HEK293 (cell line): ENCODE measurements around the gene MAGI2.
"Not testable (repeated sequence)": the region's sequence is repeated elsewhere in the genome, so short reads cannot be mapped to it uniquely, and the experiment has no call there.

Experiments used
- CTCF ChIA-PET: fragments of 350-600 bp; formaldehyde crosslinking; extraction: SDS; loops from one replicate; lab custom pipeline; 2021; ENCODE audit warnings: antibody characterized with exemption; lab: Yijun Ruan, JAX
- POLR2A ChIA-PET: fragments of 300-600 bp; formaldehyde crosslinking; extraction: SDS; loops from one replicate; lab custom pipeline; 2020; ENCODE audit warnings: antibody characterized with exemption, inconsistent platforms; lab: Yijun Ruan, JAX
- H3K27ac ChIP-seq: fragments of 200-500 bp; sonication (Bioruptor generic); 2 replicates; pipeline ENCODE4 v1.5.1; 2014; ENCODE audit warnings: low read depth, low read length, control low read depth, inconsistent platforms; ENCODE audit errors: extremely low read depth
- H3K36me3 ChIP-seq, 2 experiments: fragments of 200-500 bp in 1 of 2; sonication (Bioruptor generic) in 1 of 2; 1 replicate in 1 of 2; 2 replicates in 1 of 2; pipeline ENCODE4 v1.5.1; 2014 to 2017; ENCODE audit warnings: inconsistent platforms in 2 of 2, low read length in 2 of 2; ENCODE audit not compliant: control insufficient read depth in 2 of 2, insufficient read depth in 1 of 2
- H3K4me1 ChIP-seq: fragments of 200-500 bp; sonication (Bioruptor generic); 2 replicates; pipeline ENCODE4 v1.5.1; 2014; ENCODE audit warnings: mild to moderate bottlenecking, low read length, inconsistent platforms; ENCODE audit not compliant: control insufficient read depth, insufficient read depth
- H3K4me3 ChIP-seq: 2 replicates; pipeline ENCODE4 v1.5.1; 2011; ENCODE audit warnings: low read depth, mild to moderate bottlenecking, control low read depth, low read length, moderate library complexity
- H3K9me3 ChIP-seq: fragments of 200-500 bp; sonication (Bioruptor generic); 2 replicates; pipeline ENCODE4 v1.5.1; 2014; ENCODE audit warnings: low read depth, low read length, inconsistent platforms; ENCODE audit not compliant: control insufficient read depth, insufficient read depth
- HOXC10 ChIP-seq: sonication (generic); formaldehyde crosslinking; IDR thresholded peaks from 2 replicates; pipeline ENCODE4 v1.8.1; 2023; ENCODE audit warnings: mild to moderate bottlenecking, missing genetic modification reagents
- IKZF3 ChIP-seq: fragments of 450-650 bp; IDR thresholded peaks from 2 replicates; pipeline ENCODE4 v1.5.0; 2018; ENCODE audit warnings: missing biosample characterization, mild to moderate bottlenecking, missing genetic modification characterization, moderate library complexity
- KLF9 ChIP-seq: fragments of 450-650 bp; formaldehyde crosslinking; IDR thresholded peaks from 2 replicates; pipeline ENCODE4 v1.5.1; 2016; ENCODE audit warnings: missing biosample characterization, missing genetic modification characterization, low read depth
- SCRT2 ChIP-seq: fragments of 450-650 bp; formaldehyde crosslinking; IDR thresholded peaks from 2 replicates; pipeline ENCODE4 v1.5.1; 2016; ENCODE audit warnings: missing biosample characterization, missing genetic modification characterization
- SP2 ChIP-seq: fragments of 450-650 bp; formaldehyde crosslinking; IDR thresholded peaks from 2 replicates; pipeline ENCODE4 v1.5.1; 2016; ENCODE audit warnings: missing biosample characterization, missing genetic modification characterization
- SP3 ChIP-seq: fragments of 450-650 bp; formaldehyde crosslinking; IDR thresholded peaks from 2 replicates; pipeline ENCODE4 v1.5.1; 2016; ENCODE audit warnings: missing biosample characterization, missing genetic modification characterization
- ZBTB8A ChIP-seq: fragments of 450-650 bp; formaldehyde crosslinking; IDR thresholded peaks from 2 replicates; pipeline ENCODE4 v1.5.1; 2016; ENCODE audit warnings: missing biosample characterization, missing genetic modification characterization
- ZFP69B ChIP-seq: fragments of 450-650 bp; formaldehyde crosslinking; IDR thresholded peaks from 2 replicates; pipeline ENCODE4 v1.5.1; 2016; ENCODE audit warnings: missing biosample characterization, missing genetic modification characterization
- ZNF112 ChIP-seq: fragments of 450-650 bp; formaldehyde crosslinking; IDR thresholded peaks from 2 replicates; pipeline ENCODE4 v1.5.0; 2017; ENCODE audit warnings: missing biosample characterization, missing genetic modification characterization
- ZNF155 ChIP-seq: fragments of 450-650 bp; formaldehyde crosslinking; IDR thresholded peaks from 2 replicates; pipeline ENCODE4 v1.5.1; 2016; ENCODE audit warnings: missing biosample characterization, missing genetic modification characterization
- ZNF175 ChIP-seq: fragments of 450-650 bp; formaldehyde crosslinking; IDR thresholded peaks from 2 replicates; pipeline ENCODE4 v1.5.1; 2016; ENCODE audit warnings: missing biosample characterization, missing genetic modification characterization
- ZNF239 ChIP-seq: fragments of 450-650 bp; formaldehyde crosslinking; IDR thresholded peaks from 2 replicates; pipeline ENCODE4 v1.5.1; 2016; ENCODE audit warnings: missing biosample characterization, missing genetic modification characterization
- ZNF248 ChIP-seq: fragments of 450-650 bp; formaldehyde crosslinking; IDR thresholded peaks from 2 replicates; pipeline ENCODE4 v1.5.1; 2017; ENCODE audit warnings: missing biosample characterization, missing genetic modification characterization
- ZNF391 ChIP-seq: fragments of 450-650 bp; formaldehyde crosslinking; IDR thresholded peaks from 2 replicates; pipeline ENCODE4 v1.5.1; 2016; ENCODE audit warnings: low read depth, missing biosample characterization, missing genetic modification characterization, borderline replicate concordance
- ZNF561 ChIP-seq: fragments of 450-650 bp; IDR thresholded peaks from 2 replicates; pipeline ENCODE4 v1.5.1; 2018; ENCODE audit warnings: missing biosample characterization, missing genetic modification characterization, borderline replicate concordance
- ZNF596 ChIP-seq: fragments of 450-650 bp; IDR thresholded peaks from 2 replicates; pipeline ENCODE4 v1.5.0; 2018; ENCODE audit warnings: missing biosample characterization, mild to moderate bottlenecking, missing genetic modification characterization, moderate library complexity
- ZNF600 ChIP-seq: fragments of 450-650 bp; formaldehyde crosslinking; IDR thresholded peaks from 2 replicates; pipeline ENCODE4 v1.5.1; 2016; ENCODE audit warnings: missing biosample characterization, missing genetic modification characterization
- ZNF621 ChIP-seq: fragments of 450-650 bp; formaldehyde crosslinking; IDR thresholded peaks from 2 replicates; pipeline ENCODE4 v1.5.1; 2017; ENCODE audit warnings: missing biosample characterization, missing genetic modification characterization
- ZNF624 ChIP-seq: fragments of 450-650 bp; formaldehyde crosslinking; IDR thresholded peaks from 2 replicates; pipeline ENCODE4 v1.5.1; 2017; ENCODE audit warnings: missing biosample characterization, missing genetic modification characterization
- ZNF629 ChIP-seq: fragments of 450-650 bp; formaldehyde crosslinking; IDR thresholded peaks from 2 replicates; pipeline ENCODE4 v1.5.1; 2017; ENCODE audit warnings: missing biosample characterization, missing genetic modification characterization
- ZNF677 ChIP-seq: fragments of 450-650 bp; IDR thresholded peaks from 2 replicates; pipeline ENCODE4 v1.5.0; 2018; ENCODE audit warnings: missing biosample characterization, mild to moderate bottlenecking, missing genetic modification characterization, moderate library complexity
- ZNF776 ChIP-seq: fragments of 450-650 bp; formaldehyde crosslinking; IDR thresholded peaks from 2 replicates; pipeline ENCODE4 v1.5.0; 2017; ENCODE audit warnings: missing biosample characterization, missing genetic modification characterization, borderline replicate concordance
- TF ChIP-seq, protein P1 (sequence below): fragments of 450-650 bp; formaldehyde crosslinking; IDR thresholded peaks from 2 replicates; pipeline ENCODE4 v1.5.1; 2016; ENCODE audit warnings: missing biosample characterization, missing genetic modification characterization, borderline replicate concordance
- TF ChIP-seq, protein P2 (sequence below): fragments of 450-650 bp; formaldehyde crosslinking; IDR thresholded peaks from 2 replicates; pipeline ENCODE4 v1.5.1; 2016; ENCODE audit warnings: missing biosample characterization, missing genetic modification characterization
- TF ChIP-seq, protein P3 (sequence below): fragments of 450-650 bp; formaldehyde crosslinking; IDR thresholded peaks from 2 replicates; pipeline ENCODE4 v1.5.1; 2016; ENCODE audit warnings: missing biosample characterization, missing genetic modification characterization, low read depth

Gene MAGI2

DNA sequence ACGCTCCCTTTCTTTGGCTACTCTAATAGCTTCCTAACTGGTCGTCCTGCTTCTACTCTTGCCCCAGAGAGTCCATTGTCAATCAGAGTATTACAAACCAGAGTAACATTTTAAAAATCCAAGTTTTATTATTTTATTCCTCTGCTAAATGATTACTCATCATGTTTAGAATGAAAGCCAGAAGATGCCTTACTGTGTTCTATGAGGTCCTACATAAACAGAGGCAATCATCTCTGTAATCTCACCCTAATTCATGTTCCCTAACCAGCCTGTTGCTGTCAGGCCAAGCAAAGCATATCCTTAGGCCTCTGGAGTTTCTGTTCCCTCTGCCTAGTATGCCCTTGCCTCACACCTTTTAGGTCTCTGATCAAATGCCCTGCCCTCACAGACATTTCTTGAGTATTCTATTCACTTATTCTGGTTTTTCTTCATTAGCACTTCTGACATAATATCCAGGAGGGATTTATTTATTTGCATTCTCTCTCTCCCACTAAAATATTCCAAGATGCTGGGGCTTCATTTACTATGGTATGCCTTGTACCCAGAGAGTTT is 1157.3 kb downstream of the MAGI2 start (continued):
- TF ChIP-seq, protein P1, sequence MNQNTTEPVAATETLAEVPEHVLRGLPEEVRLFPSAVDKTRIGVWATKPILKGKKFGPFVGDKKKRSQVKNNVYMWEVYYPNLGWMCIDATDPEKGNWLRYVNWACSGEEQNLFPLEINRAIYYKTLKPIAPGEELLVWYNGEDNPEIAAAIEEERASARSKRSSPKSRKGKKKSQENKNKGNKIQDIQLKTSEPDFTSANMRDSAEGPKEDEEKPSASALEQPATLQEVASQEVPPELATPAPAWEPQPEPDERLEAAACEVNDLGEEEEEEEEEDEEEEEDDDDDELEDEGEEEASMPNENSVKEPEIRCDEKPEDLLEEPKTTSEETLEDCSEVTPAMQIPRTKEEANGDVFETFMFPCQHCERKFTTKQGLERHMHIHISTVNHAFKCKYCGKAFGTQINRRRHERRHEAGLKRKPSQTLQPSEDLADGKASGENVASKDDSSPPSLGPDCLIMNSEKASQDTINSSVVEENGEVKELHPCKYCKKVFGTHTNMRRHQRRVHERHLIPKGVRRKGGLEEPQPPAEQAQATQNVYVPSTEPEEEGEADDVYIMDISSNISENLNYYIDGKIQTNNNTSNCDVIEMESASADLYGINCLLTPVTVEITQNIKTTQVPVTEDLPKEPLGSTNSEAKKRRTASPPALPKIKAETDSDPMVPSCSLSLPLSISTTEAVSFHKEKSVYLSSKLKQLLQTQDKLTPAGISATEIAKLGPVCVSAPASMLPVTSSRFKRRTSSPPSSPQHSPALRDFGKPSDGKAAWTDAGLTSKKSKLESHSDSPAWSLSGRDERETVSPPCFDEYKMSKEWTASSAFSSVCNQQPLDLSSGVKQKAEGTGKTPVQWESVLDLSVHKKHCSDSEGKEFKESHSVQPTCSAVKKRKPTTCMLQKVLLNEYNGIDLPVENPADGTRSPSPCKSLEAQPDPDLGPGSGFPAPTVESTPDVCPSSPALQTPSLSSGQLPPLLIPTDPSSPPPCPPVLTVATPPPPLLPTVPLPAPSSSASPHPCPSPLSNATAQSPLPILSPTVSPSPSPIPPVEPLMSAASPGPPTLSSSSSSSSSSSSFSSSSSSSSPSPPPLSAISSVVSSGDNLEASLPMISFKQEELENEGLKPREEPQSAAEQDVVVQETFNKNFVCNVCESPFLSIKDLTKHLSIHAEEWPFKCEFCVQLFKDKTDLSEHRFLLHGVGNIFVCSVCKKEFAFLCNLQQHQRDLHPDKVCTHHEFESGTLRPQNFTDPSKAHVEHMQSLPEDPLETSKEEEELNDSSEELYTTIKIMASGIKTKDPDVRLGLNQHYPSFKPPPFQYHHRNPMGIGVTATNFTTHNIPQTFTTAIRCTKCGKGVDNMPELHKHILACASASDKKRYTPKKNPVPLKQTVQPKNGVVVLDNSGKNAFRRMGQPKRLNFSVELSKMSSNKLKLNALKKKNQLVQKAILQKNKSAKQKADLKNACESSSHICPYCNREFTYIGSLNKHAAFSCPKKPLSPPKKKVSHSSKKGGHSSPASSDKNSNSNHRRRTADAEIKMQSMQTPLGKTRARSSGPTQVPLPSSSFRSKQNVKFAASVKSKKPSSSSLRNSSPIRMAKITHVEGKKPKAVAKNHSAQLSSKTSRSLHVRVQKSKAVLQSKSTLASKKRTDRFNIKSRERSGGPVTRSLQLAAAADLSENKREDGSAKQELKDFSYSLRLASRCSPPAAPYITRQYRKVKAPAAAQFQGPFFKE (tag by site-specific recombination): no peak
- no peak for TF ChIP-seq ZFP69B (tag by site-specific recombination)
- TF ChIP-seq SP3 (tag by site-specific recombination): no peak
- no peak for TF ChIP-seq ZNF155 (tag by site-specific recombination)
- TF ChIP-seq, protein P2, sequence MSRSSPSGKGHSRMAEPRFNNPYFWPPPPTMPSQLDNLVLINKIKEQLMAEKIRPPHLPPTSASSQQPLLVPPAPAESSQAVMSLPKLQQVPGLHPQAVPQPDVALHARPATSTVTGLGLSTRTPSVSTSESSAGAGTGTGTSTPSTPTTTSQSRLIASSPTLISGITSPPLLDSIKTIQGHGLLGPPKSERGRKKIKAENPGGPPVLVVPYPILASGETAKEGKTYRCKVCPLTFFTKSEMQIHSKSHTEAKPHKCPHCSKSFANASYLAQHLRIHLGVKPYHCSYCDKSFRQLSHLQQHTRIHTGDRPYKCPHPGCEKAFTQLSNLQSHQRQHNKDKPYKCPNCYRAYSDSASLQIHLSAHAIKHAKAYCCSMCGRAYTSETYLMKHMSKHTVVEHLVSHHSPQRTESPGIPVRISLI: no peak
- TF ChIP-seq ZNF596 (tag by site-specific recombination): no peak
- TF ChIP-seq ZNF175 (tag by site-specific recombination): no peak
- no peak for TF ChIP-seq ZNF391 (tag by site-specific recombination)
- TF ChIP-seq, protein P3, sequence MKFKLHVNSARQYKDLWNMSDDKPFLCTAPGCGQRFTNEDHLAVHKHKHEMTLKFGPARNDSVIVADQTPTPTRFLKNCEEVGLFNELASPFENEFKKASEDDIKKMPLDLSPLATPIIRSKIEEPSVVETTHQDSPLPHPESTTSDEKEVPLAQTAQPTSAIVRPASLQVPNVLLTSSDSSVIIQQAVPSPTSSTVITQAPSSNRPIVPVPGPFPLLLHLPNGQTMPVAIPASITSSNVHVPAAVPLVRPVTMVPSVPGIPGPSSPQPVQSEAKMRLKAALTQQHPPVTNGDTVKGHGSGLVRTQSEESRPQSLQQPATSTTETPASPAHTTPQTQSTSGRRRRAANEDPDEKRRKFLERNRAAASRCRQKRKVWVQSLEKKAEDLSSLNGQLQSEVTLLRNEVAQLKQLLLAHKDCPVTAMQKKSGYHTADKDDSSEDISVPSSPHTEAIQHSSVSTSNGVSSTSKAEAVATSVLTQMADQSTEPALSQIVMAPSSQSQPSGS: no peak

DNA sequence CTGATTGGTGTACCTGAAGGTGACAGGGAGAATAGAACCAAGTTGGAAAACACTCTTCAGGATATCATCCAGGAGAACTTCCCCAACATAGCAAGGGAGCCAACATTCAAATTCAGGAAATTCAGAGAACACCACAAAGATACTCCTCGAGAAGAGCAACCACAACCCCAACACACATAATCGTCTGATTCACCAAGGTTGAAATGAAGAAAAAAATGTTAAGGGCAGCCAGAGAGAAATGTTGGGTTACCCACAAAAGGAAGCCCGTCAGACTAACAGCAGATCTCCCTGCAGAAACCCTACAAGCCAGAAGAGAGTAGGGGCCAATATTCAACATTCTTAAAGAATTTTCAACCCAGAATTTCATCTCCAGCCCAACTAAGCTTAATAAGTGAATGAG is 1164.0 kb downstream of the MAGI2 start:
- H3K4me1 ChIP-seq, H3K4me3 ChIP-seq, H3K36me3 ChIP-seq, CTCF ChIA-PET, H3K9me3 ChIP-seq, H3K27ac ChIP-seq, POLR2A ChIA-PET: not testable (repeated sequence)

DNA sequence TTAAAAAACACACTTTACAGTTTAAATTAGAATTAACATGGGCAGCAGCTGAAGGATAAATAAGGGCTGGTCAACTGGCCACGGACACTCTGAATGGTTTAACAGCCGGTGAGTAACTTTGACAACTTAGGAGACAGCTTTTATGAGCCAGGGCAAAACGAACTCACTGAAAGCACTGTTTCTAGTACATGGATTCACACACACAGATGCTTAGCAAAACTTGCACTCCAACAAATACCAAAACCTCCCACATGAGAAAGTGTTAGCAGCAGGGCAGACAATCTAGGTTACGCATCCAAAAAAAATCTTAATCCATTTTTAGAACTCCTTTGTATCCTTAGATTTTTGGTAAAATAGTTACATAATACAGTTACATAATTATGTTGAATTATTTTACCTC is 1168.5 kb downstream of the MAGI2 start:
- no peak overlapping the region for H3K4me3 ChIP-seq
- ChIA-PET CTCF (no interaction called here), POLR2A (no interaction called here)
- TF ChIP-seq SCRT2 (tag by site-specific recombination) (no peak), HOXC10 (CRISPR knock-in tag) (no peak), ZNF629 (no peak), ZBTB8A (no peak), ZNF112 (no peak), ZNF624 (tag by site-specific recombination) (no peak), ZNF248 (no peak), ZNF621 (tag by site-specific recombination) (no peak), ZNF776 (no peak), SP2 (no peak), ZNF677 (tag by site-specific recombination) (no peak), ZNF561 (tag by site-specific recombination) (no peak), IKZF3 (tag by site-specific recombination) (no peak), KLF9 (tag by site-specific recombination) (no peak), ZNF600 (tag by site-specific recombination) (no peak), ZNF239 (tag by site-specific recombination) (no peak)
- no peaks in the 10 kb centered on the region for H3K36me3 ChIP-seq
- H3K9me3 ChIP-seq: no peaks in the 10 kb centered on the region
- no peaks in the 10 kb centered on the region for H3K4me1 ChIP-seq
- H3K27ac ChIP-seq: no peak overlapping the region
